VCaP (cell line): ENCODE data around the gene PRKCSH.

Experiments
- H3K27ac ChIP-seq: fragments of 450-650 bp; 2 replicates; pipeline ENCODE4 v1.5.1; 2017
- CTCF ChIP-seq: fragments of 450-650 bp; conservative IDR thresholded peaks from 2 replicates; pipeline ENCODE4 v1.5.1; 2017; ENCODE audit warnings: mild to moderate bottlenecking, moderate library complexity

Gene PRKCSH

GRCh38 chr19:11495481-11495880 lies 60.0 kb downstream of the PRKCSH start:
- no peak for TF ChIP-seq CTCF
- no peak overlapping the region for H3K27ac ChIP-seq

GRCh38 chr19:11495885-11496284 lies 60.5 kb downstream of the PRKCSH start:
- H3K27ac ChIP-seq = no peak overlapping the region
- no peak for TF ChIP-seq CTCF

GRCh38 chr19:11496391-11497163 lies 61.1 kb downstream of the PRKCSH start:
- no peak overlapping the region for H3K27ac ChIP-seq

GRCh38 chr19:11499220-11499726 lies 63.8 kb downstream of the PRKCSH start:
- H3K27ac ChIP-seq = no peak overlapping the region
- TF ChIP-seq CTCF = no peak

More at GRCh38 chr19:11496391-11497163, 61.1 kb downstream of the PRKCSH start:
- peak; percentile 79 for TF ChIP-seq CTCF

- TF ChIP-seq CTCF = no peak
- no peak overlapping the region for H3K27ac ChIP-seq
These were observed 64.5 kb downstream of the PRKCSH start for GRCh38 chr19:11499890-11500420.
